ENCODE data around the gene KIF26B.

GRCh38 chr1:245173446-245174211 is 18.8 kb downstream of the KIF26B start:
- no peak for TF ChIP-seq EP300 (IDR thresholded peaks at IDR 0.05)
- no peak for TF ChIP-seq CTCF (IDR thresholded peaks at IDR 0.05)
- TF ChIP-seq POLR2A (IDR thresholded peaks at IDR 0.05) = no peak

Measured in stomach (tissue), 4 donors.